SK-N-SH (cell line): Measurements from ENCODE around the gene KLHL20. TPM values are rescaled to one million over a fixed set of nuclear protein-coding genes. Genes with fewer than 3 reads are reported as not detected.

Experiments
- CTCF ChIA-PET: fragments of 300-600, 350-600 bp; formaldehyde crosslinking; extraction: SDS; loops from one replicate; lab custom pipeline; 2021; lab: Yijun Ruan, JAX
- POLR2A ChIA-PET: fragments of 350-600 bp; sonication (Branson Sonifier 250); formaldehyde crosslinking; extraction: SDS; loops from one replicate; lab custom pipeline; 2020; ENCODE audit warnings: antibody characterized with exemption, inconsistent platforms; lab: Yijun Ruan, JAX
- DNase-seq: peaks from one replicate; pipeline ENCODE4 v3.0.0; 2012
- H2AFZ ChIP-seq: fragments of 200-600 bp; sonication (generic); 2 replicates; pipeline ENCODE4 v1.8.1; 2016; ENCODE audit warnings: antibody characterized with exemption, mild to moderate bottlenecking, low read depth
- H3F3A ChIP-seq: fragments of 200-600 bp; sonication (generic); replicated peaks from 2 replicates; pipeline ENCODE3; 2016; ENCODE audit warnings: antibody characterized with exemption, mild to moderate bottlenecking; ENCODE audit not compliant: insufficient read depth
- H3K27ac ChIP-seq, 2 experiments: fragments of 200-500 bp in 1 of 2; fragments of 200-600 bp in 1 of 2; sonication (Bioruptor generic) in 1 of 2; sonication (generic), shearing (Covaris generic) in 1 of 2; 2 replicates each; pipeline versions ENCODE4 v1.5.1 to v1.6.1; 2014 to 2016; ENCODE audit warnings: low read depth in 2 of 2, inconsistent platforms in 1 of 2, low read length in 1 of 2, mild to moderate bottlenecking in 1 of 2, mixed read lengths in 1 of 2
- H3K27me3 ChIP-seq: fragments of 200-600 bp; sonication (generic), shearing (Covaris generic); 2 replicates; pipeline ENCODE4 v1.6.1; 2016; ENCODE audit warnings: mixed run types; ENCODE audit not compliant: insufficient read depth
- H3K36me3 ChIP-seq, 2 experiments: fragments of 200-500 bp in 1 of 2; fragments of 200-600 bp in 1 of 2; sonication (Bioruptor generic) in 1 of 2; sonication (generic) in 1 of 2; replicated peaks in 1 of 2; 2 replicates each; pipeline versions ENCODE3 to v1.5.1; 2014 to 2016; ENCODE audit warnings: low read length in 1 of 2, mild to moderate bottlenecking in 1 of 2; ENCODE audit not compliant: insufficient read depth in 2 of 2, control insufficient read depth in 1 of 2
- H3K4me1 ChIP-seq, 2 experiments: fragments of 200-500 bp in 1 of 2; fragments of 200-600 bp in 1 of 2; sonication (Bioruptor generic) in 1 of 2; sonication (generic), shearing (Covaris generic) in 1 of 2; 2 replicates each; pipeline versions ENCODE4 v1.5.1 to v1.6.1; 2014 to 2016; ENCODE audit warnings: low read depth in 1 of 2, low read length in 1 of 2, mixed run types in 1 of 2; ENCODE audit not compliant: insufficient read depth in 2 of 2, control insufficient read depth in 1 of 2
- H3K4me2 ChIP-seq: fragments of 200-600 bp; sonication (generic), shearing (Covaris generic); 2 replicates; pipeline ENCODE4 v1.6.1; 2017; ENCODE audit warnings: mixed run types
- H3K4me3 ChIP-seq, 2 experiments: fragments of 200-500 bp in 1 of 2; fragments of 200-600 bp in 1 of 2; sonication (Bioruptor generic) in 1 of 2; sonication (generic), shearing (Covaris generic) in 1 of 2; 2 replicates each; pipeline versions ENCODE4 v1.5.1 to v1.8.1; 2014 to 2016; ENCODE audit warnings: low read depth in 2 of 2, inconsistent platforms in 1 of 2, low read length in 1 of 2, mild to moderate bottlenecking in 1 of 2, mixed read lengths in 1 of 2, moderate library complexity in 1 of 2
- H3K79me2 ChIP-seq: fragments of 200-600 bp; sonication (generic); 2 replicates; pipeline ENCODE4 v1.8.1; 2017; ENCODE audit warnings: mild to moderate bottlenecking; ENCODE audit not compliant: insufficient read depth
- H3K9ac ChIP-seq: fragments of 200-600 bp; sonication (generic); 2 replicates; pipeline ENCODE4 v1.6.1; 2017; ENCODE audit warnings: mixed run types
- H3K9me2 ChIP-seq: fragments of 200-600 bp; sonication (generic); 2 replicates; pipeline ENCODE4 v1.6.1; 2017; ENCODE audit warnings: mixed run types
- H3K9me3 ChIP-seq: fragments of 200-600 bp; sonication (generic); 2 replicates; pipeline ENCODE4 v1.6.1; 2017; ENCODE audit warnings: mixed run types, mild to moderate bottlenecking, moderate library complexity
- H4K20me1 ChIP-seq: fragments of 200-600 bp; sonication (generic); 2 replicates; pipeline ENCODE4 v1.6.1; 2017; ENCODE audit warnings: mild to moderate bottlenecking, mixed run types; ENCODE audit not compliant: insufficient read depth
- CHD2 ChIP-seq: fragments of 150-350 bp; IDR thresholded peaks from 2 replicates; pipeline ENCODE4 v1.6.1; 2018; ENCODE audit warnings: low read length; ENCODE audit not compliant: partially characterized antibody
- ELF1 ChIP-seq: IDR thresholded peaks from 2 replicates; pipeline ENCODE4 v1.4.0; 2012
- EZH2phosphoT487 ChIP-seq: fragments of 200-600 bp; sonication (generic); IDR thresholded peaks from 2 replicates; pipeline ENCODE4 v1.6.1; 2017; ENCODE audit warnings: low read depth, mixed run types, mild to moderate bottlenecking, antibody characterized with exemption, moderate library complexity, borderline replicate concordance
- FOXJ3 ChIP-seq: sonication (generic); formaldehyde crosslinking; IDR thresholded peaks from 2 replicates; pipeline ENCODE4 v1.5.1; 2020; ENCODE audit warnings: mild to moderate bottlenecking, missing genetic modification reagents
- FOXM1 ChIP-seq: IDR thresholded peaks from 2 replicates; pipeline ENCODE4 v1.4.0; 2012; ENCODE audit warnings: low read depth, mild to moderate bottlenecking
- GABPA ChIP-seq: IDR thresholded peaks from 2 replicates; pipeline ENCODE4 v1.4.0; 2012; ENCODE audit warnings: low read depth, mild to moderate bottlenecking
- MXI1 ChIP-seq: IDR thresholded peaks from 2 replicates; pipeline ENCODE4 v1.6.1; 2012; ENCODE audit warnings: mild to moderate bottlenecking, low read depth, low read length, improper control_type of control experiment
- NFIC ChIP-seq: IDR thresholded peaks from 2 replicates; pipeline ENCODE4 v1.4.0; 2012; ENCODE audit warnings: borderline replicate concordance
- NRF1 ChIP-seq: IDR thresholded peaks from 2 replicates; pipeline ENCODE4 v1.6.1; 2012; ENCODE audit warnings: low read depth, mild to moderate bottlenecking, low read length
- SIN3A ChIP-seq: IDR thresholded peaks from 2 replicates; pipeline ENCODE4 v1.6.1; 2012; ENCODE audit warnings: low read depth, mild to moderate bottlenecking, low read length, moderate library complexity, borderline replicate concordance
- TAF1 ChIP-seq: IDR thresholded peaks from 2 replicates; pipeline ENCODE4 v1.6.1; 2012; ENCODE audit warnings: low read depth, mild to moderate bottlenecking, low read length, moderate library complexity, borderline replicate concordance
- TEAD4 ChIP-seq: IDR thresholded peaks from 2 replicates; pipeline ENCODE4 v1.4.0; 2012; ENCODE audit warnings: mild to moderate bottlenecking, borderline replicate concordance; ENCODE audit not compliant: insufficient read depth
- YY1 ChIP-seq: IDR thresholded peaks from 2 replicates; pipeline ENCODE4 v1.4.0; 2012; ENCODE audit warnings: low read depth, mild to moderate bottlenecking
- WGBS: methylation state at CpG from one replicate; pipeline ENCODE4 v1.1.6; 2017; ENCODE audit warnings: low lambda C conversion rate; 5-methylcytosine and 5-hydroxymethylcytosine counted together
- polyA plus RNA-seq, 3 experiments: library from polyadenylated mRNA; depleted of rRNA; stranded (reverse); fragments of >200 nt; gene quantifications; 2 replicates each; pipeline ENCODE4 v1.2.3, GENCODE V29; 2012

Gene KLHL20
- polyA plus RNA-seq, 1 of the 3 experiments (the other 2 are of a cell fraction), result 14.0 TPM

DNA sequence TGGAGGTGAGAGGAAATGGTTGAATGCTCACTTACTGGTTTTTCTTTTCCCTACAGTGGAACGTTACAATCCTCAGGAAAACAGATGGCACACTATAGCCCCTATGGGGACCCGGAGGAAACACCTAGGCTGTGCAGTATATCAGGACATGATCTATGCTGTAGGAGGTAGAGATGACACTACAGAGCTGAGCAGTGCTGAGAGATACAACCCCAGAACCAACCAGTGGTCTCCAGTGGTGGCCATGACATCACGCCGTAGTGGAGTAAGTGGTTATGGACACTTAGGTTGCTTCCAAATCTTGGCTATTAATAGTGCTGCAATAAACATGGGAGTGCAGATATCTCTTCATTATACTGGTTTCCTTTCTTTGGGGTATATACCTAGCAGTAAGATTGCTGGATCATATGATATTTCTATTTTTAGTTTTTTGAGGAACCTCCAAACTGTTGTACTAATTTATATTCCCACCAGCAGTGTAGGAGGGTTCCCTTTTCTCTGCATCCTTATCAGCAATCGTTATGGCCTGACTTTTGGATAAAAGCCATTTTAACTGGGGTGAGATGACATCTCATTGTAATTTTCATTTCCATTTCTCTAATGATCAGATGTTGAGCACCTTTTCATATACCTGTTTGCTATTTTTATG, 60.9 kb downstream of the KLHL20 start:
- no peaks in the 10 kb centered on the region for H3K9me3 ChIP-seq
- no peaks in the 10 kb centered on the region for H3K4me1 ChIP-seq
- peaks cover 5% of the 10 kb centered on the region for H3F3A ChIP-seq
- ChIA-PET CTCF (interaction anchor here (1.3 kb wide), 1 partner anchor 9 kb away, joined by 3 read pairs; no protein-coding TSS in a partner anchor), POLR2A (no interaction called here)
- 98% methylated on average over 5 of the region's 5 CpGs for WGBS
- no peak overlapping the region for H3K4me2 ChIP-seq
- H3K27me3 ChIP-seq, result no peaks in the 10 kb centered on the region
- DNase-seq, result no peak
- H3K36me3 ChIP-seq, result peaks cover 20 to 46% of the 10 kb centered on the region in 2 experiments
- no peak overlapping the region for H3K27ac ChIP-seq
- H3K9me2 ChIP-seq, result no peaks in the 10 kb centered on the region
- TF ChIP-seq FOXJ3 (CRISPR knock-in tag) (no peak), NRF1 (no peak), NFIC (no peak), MXI1 (no peak)
- no peak overlapping the region for H3K4me3 ChIP-seq
- H3K9ac ChIP-seq, result no peak overlapping the region
- no peak overlapping the region for H2AFZ ChIP-seq
- no peaks in the 10 kb centered on the region for H4K20me1 ChIP-seq
- H3K79me2 ChIP-seq, result peaks cover 5% of the 10 kb centered on the region; the same call in 1 of the 2 replicates

DNA sequence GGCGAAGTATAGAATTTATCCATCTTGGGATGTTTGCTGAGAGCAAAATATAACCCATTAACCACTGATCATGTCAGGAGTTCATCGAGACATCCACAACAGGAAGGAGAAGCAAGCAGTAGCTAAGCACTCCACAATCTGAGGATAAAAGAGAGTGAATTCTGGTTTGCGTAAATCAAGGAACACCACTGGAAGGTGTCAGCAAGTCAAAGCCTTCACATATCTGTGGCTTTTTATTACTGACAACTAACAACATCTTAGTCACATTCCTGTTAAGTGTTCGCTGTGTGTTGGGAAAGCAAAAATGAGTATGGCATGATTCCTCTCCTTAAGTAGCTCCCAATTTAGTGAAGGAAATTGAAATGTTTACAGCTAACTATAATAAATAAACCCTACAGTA, 65.2 kb downstream of the KLHL20 start:
- H3K36me3 ChIP-seq, result peaks cover 48 to 70% of the 10 kb centered on the region in 2 experiments
- no peaks in the 10 kb centered on the region for H3K9me2 ChIP-seq
- H3K4me1 ChIP-seq, result no peaks in the 10 kb centered on the region
- ChIA-PET POLR2A (no interaction called here), CTCF (no interaction called here)
- no peak overlapping the region for H2AFZ ChIP-seq
- no peak overlapping the region for H3K27ac ChIP-seq
- no peak for TF ChIP-seq YY1
- no peak for TF ChIP-seq TEAD4
- TF ChIP-seq EZH2phosphoT487, result no peak
- no peak for TF ChIP-seq FOXM1
- no peaks in the 10 kb centered on the region for H3K9me3 ChIP-seq
- 97% methylated on average over 4 of the region's 4 CpGs for WGBS
- no peak overlapping the region for H3K4me3 ChIP-seq
- peaks cover 5% of the 10 kb centered on the region; the same call in 1 of the 2 replicates for H3K79me2 ChIP-seq
- H3K4me2 ChIP-seq, result no peak overlapping the region
- H3K27me3 ChIP-seq, result no peaks in the 10 kb centered on the region
- H3K9ac ChIP-seq, result no peak overlapping the region
- no peak for DNase-seq
- H3F3A ChIP-seq, result peaks cover 13% of the 10 kb centered on the region
- H4K20me1 ChIP-seq, result no peaks in the 10 kb centered on the region

DNA sequence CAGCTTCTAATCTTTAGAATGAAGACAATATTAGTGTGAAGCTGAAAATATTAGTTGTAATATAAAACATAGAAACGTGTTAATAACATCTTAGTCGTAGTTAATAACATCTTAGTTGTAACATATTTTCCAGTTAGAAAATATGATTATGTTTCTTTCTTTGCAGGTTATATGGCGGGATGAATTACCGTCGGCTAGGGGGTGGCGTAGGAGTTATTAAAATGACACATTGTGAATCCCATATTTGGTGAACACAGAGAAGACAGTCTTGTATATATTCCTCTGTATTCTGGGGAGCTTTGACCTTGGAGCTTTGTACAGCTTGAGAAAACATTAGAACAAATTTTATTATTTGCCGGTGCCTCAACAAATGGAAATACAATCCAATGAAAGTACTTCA, 70.2 kb downstream of the KLHL20 start:
- Histone ChIP-seq H3F3A (peaks cover 12% of the 10 kb centered on the region), H3K4me1 (no peaks in the 10 kb centered on the region), H3K27me3 (no peaks in the 10 kb centered on the region), H3K9me3 (no peaks in the 10 kb centered on the region), H3K4me3 (no peak overlapping the region), H3K9me2 (no peaks in the 10 kb centered on the region), H4K20me1 (no peaks in the 10 kb centered on the region), H2AFZ (no peak overlapping the region), H3K4me2 (no peak overlapping the region), H3K9ac (no peak overlapping the region), H3K27ac (no peak overlapping the region), H3K79me2 (no peaks in the 10 kb centered on the region), H3K36me3 (peaks cover 61 to 62% of the 10 kb centered on the region in 2 experiments)
- no peak for TF ChIP-seq MXI1
- TF ChIP-seq CHD2, result no peak
- no peak for TF ChIP-seq FOXJ3 (CRISPR knock-in tag)
- TF ChIP-seq SIN3A, result no peak
- TF ChIP-seq GABPA, result no peak
- TF ChIP-seq TAF1, result no peak
- TF ChIP-seq ELF1, result no peak
- DNase-seq, result no peak
- ChIA-PET CTCF (interaction anchor here (1.4 kb wide), 1 partner anchor 10 kb away, joined by 3 read pairs; no protein-coding TSS in a partner anchor), POLR2A (no interaction called here)
- WGBS, result 93% methylated on average over 7 of the region's 7 CpGs
